ENCODE data around the gene ANKRD44.

ANKRD44 gene

GRCh38 chr2:197236159-197236558, 74.4 kb downstream of the ANKRD44 start:
- DNase-seq, result no peak

GRCh38 chr2:197235711-197236110, 74.9 kb downstream of the ANKRD44 start:
- DNase-seq, result no peak

DNA sequence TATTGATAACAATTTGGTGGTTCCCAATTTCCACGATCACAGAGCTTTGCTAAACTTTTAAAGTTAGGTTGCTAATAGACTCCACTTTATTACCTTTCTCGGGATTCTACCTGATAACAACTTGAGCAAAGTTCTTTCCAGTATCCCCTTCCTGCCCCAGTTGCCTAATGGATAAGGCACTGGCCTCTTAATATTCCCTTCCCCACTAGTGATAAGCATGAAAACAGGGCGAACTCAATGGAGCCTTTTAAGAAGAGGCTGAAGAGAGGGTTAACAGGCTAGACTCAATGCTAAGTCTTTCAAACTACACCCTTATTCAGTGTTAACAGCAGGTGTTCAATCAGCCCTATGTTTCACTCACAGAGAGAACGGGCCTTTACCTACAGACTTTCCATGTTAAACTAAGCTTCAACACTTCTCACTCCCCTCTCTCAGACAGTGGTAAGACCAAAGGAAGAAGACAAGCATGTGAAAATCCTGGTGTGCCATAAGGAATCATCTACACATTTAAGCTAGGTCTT, 75.8 kb downstream of the ANKRD44 start:
- no peak for DNase-seq

GRCh38 chr2:197233473-197233872, 77.1 kb downstream of the ANKRD44 start:
- no peak for DNase-seq

DNA sequence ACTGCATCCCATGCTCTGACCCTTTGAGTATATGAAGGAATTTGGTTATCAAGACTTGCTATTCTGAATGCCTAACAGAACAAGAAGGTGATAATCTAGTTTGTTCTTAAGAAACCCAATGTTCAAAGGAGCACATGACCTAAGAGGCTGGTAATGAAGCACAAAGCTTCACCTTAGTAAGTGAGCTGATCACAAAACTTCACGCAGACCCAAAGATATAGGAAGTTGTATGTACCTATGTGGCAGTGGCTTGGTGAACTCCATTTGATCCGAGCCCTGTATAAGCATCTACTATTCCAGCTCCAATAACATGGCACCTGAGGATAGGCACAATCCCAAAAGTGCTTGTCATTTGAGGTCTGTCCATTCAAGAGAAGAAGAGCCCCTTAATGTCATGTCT, 78.6 kb downstream of the ANKRD44 start:
- DNase-seq, result no peak

DNA sequence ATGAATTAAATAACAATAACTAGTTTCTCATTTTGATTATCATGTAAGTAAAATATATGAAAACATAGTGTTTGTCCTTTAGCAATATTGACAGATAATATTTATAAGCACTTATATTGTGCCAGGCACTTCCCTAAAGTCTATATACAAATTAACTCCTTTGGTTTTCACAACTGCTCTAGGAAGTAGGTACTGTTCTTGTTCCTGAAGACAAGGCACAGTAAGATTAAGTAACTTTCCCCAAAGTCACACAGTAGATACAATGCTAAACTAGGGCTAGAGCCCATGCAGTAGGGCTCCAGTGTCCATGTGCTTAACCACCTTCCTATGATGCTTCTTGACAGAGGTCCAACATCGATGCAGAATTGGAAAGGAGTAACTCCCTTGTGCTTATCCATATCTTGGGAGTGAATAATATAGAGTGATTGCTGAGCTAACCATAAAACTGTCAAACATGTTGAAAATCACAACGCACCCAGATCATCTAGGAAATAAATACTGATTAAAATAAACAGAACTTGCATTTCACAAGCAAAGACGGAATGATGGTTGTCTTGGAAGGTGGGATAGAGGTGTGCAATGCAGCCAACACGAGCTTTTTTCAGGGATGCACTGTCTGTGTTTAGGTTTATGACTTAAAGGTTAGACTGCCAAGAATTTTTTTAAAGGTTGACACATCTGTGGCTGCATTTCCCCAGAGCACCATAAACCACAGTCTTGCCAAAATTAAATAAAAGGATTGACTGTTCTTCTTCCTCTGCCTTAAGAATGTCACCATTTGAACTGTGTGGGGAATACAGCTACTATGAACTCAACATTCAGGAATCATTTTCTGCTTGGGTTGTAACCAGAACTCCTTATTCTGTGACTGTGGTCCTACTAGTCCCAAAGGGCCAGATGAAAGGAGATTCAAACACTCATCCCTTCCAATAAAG, 80.8 kb downstream of the ANKRD44 start:
- DNase-seq, result no peak

DNA sequence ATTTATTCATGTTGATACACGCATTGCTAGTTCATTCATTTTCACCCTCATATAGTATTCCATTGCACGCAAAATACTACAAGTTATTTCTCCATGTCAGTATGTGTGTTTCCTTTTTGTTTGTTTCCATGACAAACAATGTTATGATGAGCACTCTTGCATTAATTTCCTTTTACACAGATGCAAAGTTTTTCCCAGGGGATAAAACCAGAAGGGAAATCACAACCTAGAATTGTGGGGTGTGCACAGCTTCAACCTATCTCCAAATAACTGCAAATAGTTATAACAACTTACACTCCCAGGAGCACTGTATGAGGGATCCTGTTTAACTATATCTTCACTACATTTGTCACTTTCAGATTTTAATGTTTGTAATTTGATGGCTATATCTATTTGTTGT, 87.1 kb downstream of the ANKRD44 start:
- DNase-seq, result no peak

GRCh38 chr2:197219636-197220035, 90.9 kb downstream of the ANKRD44 start:
- DNase-seq, result no peak

GRCh38 chr2:197217541-197217940, 93.0 kb downstream of the ANKRD44 start:
- DNase-seq, result no peak

DNA sequence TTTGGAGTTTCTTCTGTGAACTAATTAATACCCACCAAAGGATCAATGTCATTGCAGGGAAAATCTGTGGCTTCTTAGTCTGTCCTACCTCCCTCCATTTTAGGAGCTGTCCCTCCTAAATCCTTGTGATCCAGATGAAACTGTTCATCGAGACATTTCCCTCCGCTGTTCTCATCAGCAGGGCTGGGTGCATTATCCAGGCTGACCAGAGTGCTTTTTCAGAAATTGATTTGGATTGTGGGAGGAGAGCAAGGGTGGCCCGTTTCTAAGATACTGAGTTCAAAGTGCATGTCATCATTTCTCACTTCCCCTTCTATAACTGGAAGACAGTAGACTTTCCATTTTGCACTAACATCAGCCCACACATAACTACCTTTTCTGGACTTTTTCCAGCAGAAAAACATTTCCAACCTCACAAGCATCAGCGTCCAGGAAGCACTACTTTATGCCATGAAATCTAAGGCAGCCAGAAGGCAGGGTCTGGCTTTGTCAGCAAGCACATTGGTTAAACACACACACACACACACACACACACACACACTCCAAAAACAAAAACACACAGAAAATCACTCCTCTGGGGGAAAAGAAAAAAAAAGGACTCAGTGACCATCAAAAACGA, 94.1 kb downstream of the ANKRD44 start:
- no peak for DNase-seq

DNA sequence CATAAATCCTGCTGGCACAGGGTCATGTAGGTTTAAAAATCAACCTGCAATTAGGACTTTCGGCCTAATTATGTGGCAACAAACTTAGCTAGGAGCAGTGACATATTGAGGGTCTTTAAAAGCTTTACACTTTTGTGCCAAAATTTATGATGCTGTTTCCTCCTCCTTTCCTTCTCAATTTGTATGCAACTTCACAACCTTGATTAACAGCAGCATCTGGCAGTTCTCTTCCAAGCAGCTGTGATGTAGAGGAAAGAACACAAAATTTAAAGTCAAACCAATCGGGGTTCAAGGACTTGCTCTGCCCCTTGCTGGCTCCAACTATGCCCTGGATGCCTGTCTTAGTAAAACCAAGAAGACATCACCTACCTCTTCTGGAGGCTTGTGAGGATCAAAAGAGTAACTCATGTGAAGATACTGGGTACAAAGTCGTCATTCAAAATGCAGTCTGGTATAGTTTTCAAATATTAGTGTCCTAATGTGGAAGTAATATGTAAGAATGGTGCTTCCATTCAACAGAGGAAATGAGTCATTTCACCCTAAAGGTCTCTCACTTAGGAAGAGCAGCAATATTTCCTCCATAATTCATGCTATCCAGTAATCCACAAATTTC, 94.7 kb downstream of the ANKRD44 start:
- no peak for DNase-seq

- DNase-seq, result no peak
These were observed 98.0 kb downstream of the ANKRD44 start for GRCh38 chr2:197212344-197213262.

- DNase-seq, result no peak
These were observed 98.7 kb downstream of the ANKRD44 start for GRCh38 chr2:197211881-197212342.

GRCh38 chr2:197210430-197210829, 100.2 kb downstream of the ANKRD44 start:
- no peak for DNase-seq

DNA sequence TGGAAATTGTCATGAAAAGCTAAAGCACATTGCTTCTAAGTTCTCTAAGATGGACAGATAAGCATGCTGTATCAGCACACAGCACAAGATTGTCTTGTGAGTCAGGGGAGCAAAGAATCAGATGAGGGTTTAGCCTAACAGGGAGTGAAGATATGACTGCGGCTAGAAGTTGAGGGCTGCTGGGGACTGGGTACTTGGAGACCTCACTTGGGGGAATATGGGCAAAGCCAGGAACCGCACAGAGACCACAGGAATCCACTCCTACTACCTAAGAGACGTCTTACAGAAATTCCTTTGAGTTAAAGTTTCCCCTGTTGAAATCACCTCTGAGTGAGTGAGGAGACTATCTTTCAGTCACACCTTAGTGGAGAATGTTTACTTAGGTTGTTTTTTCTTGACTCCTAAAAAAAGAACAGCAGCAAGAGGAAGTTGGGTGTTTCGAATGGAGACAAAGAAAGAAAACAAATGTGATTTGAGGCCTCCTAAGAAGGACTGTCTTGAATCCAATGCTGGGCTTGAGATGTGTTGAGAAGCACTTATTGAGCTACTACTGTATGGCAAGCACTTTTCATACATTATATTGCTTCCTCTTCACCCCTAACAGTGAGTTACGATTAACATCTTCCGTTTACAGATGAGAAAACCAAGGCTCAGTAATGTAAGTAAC, 100.7 kb downstream of the ANKRD44 start:
- peak; percentile 48 for DNase-seq

DNA sequence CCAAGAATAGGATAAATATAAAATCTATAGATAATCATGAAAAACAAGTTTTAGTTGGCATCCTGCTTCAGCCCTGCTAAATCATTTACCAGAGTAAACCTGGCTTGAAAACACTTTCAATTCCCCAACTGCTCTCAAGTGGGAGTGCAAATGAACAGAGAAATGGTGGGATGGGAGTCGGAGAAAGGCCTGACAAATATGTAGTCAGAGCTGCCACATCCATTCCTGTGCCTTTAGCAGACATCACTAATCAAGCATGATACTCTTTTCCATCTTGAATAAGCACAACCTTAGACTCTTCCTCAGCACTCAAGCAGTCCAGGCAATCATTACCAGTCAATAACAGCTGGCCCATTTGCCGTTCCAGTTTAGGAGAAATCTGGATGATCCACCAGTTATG, 101.3 kb downstream of the ANKRD44 start:
- no peak for DNase-seq

GRCh38 chr2:197208841-197209240, 101.7 kb downstream of the ANKRD44 start:
- no peak for DNase-seq

GRCh38 chr2:197208024-197208423, 102.6 kb downstream of the ANKRD44 start:
- no peak for DNase-seq

- no peak for DNase-seq
These were observed 103.0 kb downstream of the ANKRD44 start for GRCh38 chr2:197207598-197207997.

- no peak for DNase-seq
These were observed 103.5 kb downstream of the ANKRD44 start for GRCh38 chr2:197207106-197207505.

DNA sequence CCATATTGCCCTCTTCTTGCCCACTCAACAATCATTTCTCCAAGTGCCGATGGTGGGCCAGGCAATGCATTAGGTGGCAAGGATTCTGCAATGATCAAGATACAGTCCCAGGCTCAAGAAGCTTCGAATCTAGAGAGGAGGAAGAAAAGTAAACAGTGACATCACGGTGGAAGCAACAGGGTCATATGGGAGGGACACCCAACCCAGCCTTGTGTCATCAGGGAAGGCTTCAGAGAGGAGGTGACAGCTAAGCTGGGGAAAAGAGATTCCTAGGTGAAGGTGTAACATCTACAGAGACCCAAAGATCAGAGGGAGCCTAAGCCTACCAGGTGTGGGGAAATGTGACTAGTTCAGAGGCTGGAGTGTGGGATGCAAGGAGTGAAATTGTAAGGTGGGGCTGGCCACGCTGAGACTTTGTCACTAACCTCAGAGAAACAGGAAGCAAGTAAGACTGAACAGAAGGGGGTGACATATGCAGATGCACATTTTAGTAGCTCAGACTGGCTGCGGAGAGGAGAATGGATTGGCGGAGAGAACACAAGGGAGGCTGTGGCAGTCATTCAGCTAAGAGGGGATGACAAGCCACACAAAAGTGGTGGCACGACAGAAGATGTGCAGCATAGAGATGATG, 104.9 kb downstream of the ANKRD44 start:
- peak; percentile 51 for DNase-seq

All from T-helper 9 cell (primary cell).